SK-N-SH (cell line): ENCODE results near the gene DDIT3. TPM values are rescaled to one million over a fixed set of nuclear protein-coding genes. Genes with fewer than 3 reads are reported as not detected.
"Not testable (repeated sequence)": the region's sequence is repeated elsewhere in the genome, so short reads cannot be mapped to it uniquely, and the experiment has no call there.

Experiments
- CTCF ChIA-PET: fragments of 300-600, 350-600 bp; formaldehyde crosslinking; extraction: SDS; loops from one replicate; lab custom pipeline; 2021; lab: Yijun Ruan, JAX
- POLR2A ChIA-PET: fragments of 350-600 bp; sonication (Branson Sonifier 250); formaldehyde crosslinking; extraction: SDS; loops from one replicate; lab custom pipeline; 2020; ENCODE audit warnings: antibody characterized with exemption, inconsistent platforms; lab: Yijun Ruan, JAX
- DNase-seq: peaks from one replicate; pipeline ENCODE4 v3.0.0; 2012
- H2AFZ ChIP-seq: fragments of 200-600 bp; sonication (generic); 2 replicates; pipeline ENCODE4 v1.8.1; 2016; ENCODE audit warnings: antibody characterized with exemption, mild to moderate bottlenecking, low read depth
- H3F3A ChIP-seq: fragments of 200-600 bp; sonication (generic); replicated peaks from 2 replicates; pipeline ENCODE3; 2016; ENCODE audit warnings: antibody characterized with exemption, mild to moderate bottlenecking; ENCODE audit not compliant: insufficient read depth
- H3K27ac ChIP-seq, 2 experiments: fragments of 200-500 bp in 1 of 2; fragments of 200-600 bp in 1 of 2; sonication (Bioruptor generic) in 1 of 2; sonication (generic), shearing (Covaris generic) in 1 of 2; 2 replicates each; pipeline versions ENCODE4 v1.5.1 to v1.6.1; 2014 to 2016; ENCODE audit warnings: low read depth in 2 of 2, inconsistent platforms in 1 of 2, low read length in 1 of 2, mild to moderate bottlenecking in 1 of 2, mixed read lengths in 1 of 2
- H3K27me3 ChIP-seq: fragments of 200-600 bp; sonication (generic), shearing (Covaris generic); 2 replicates; pipeline ENCODE4 v1.6.1; 2016; ENCODE audit warnings: mixed run types; ENCODE audit not compliant: insufficient read depth
- H3K36me3 ChIP-seq, 2 experiments: fragments of 200-500 bp in 1 of 2; fragments of 200-600 bp in 1 of 2; sonication (Bioruptor generic) in 1 of 2; sonication (generic) in 1 of 2; replicated peaks in 1 of 2; 2 replicates each; pipeline versions ENCODE3 to v1.5.1; 2014 to 2016; ENCODE audit warnings: low read length in 1 of 2, mild to moderate bottlenecking in 1 of 2; ENCODE audit not compliant: insufficient read depth in 2 of 2, control insufficient read depth in 1 of 2
- H3K4me1 ChIP-seq, 2 experiments: fragments of 200-500 bp in 1 of 2; fragments of 200-600 bp in 1 of 2; sonication (Bioruptor generic) in 1 of 2; sonication (generic), shearing (Covaris generic) in 1 of 2; 2 replicates each; pipeline versions ENCODE4 v1.5.1 to v1.6.1; 2014 to 2016; ENCODE audit warnings: low read depth in 1 of 2, low read length in 1 of 2, mixed run types in 1 of 2; ENCODE audit not compliant: insufficient read depth in 2 of 2, control insufficient read depth in 1 of 2
- H3K4me2 ChIP-seq: fragments of 200-600 bp; sonication (generic), shearing (Covaris generic); 2 replicates; pipeline ENCODE4 v1.6.1; 2017; ENCODE audit warnings: mixed run types
- H3K4me3 ChIP-seq, 2 experiments: fragments of 200-500 bp in 1 of 2; fragments of 200-600 bp in 1 of 2; sonication (Bioruptor generic) in 1 of 2; sonication (generic), shearing (Covaris generic) in 1 of 2; 2 replicates each; pipeline versions ENCODE4 v1.5.1 to v1.8.1; 2014 to 2016; ENCODE audit warnings: low read depth in 2 of 2, inconsistent platforms in 1 of 2, low read length in 1 of 2, mild to moderate bottlenecking in 1 of 2, mixed read lengths in 1 of 2, moderate library complexity in 1 of 2
- H3K79me2 ChIP-seq: fragments of 200-600 bp; sonication (generic); 2 replicates; pipeline ENCODE4 v1.8.1; 2017; ENCODE audit warnings: mild to moderate bottlenecking; ENCODE audit not compliant: insufficient read depth
- H3K9ac ChIP-seq: fragments of 200-600 bp; sonication (generic); 2 replicates; pipeline ENCODE4 v1.6.1; 2017; ENCODE audit warnings: mixed run types
- H3K9me2 ChIP-seq: fragments of 200-600 bp; sonication (generic); 2 replicates; pipeline ENCODE4 v1.6.1; 2017; ENCODE audit warnings: mixed run types
- H3K9me3 ChIP-seq: fragments of 200-600 bp; sonication (generic); 2 replicates; pipeline ENCODE4 v1.6.1; 2017; ENCODE audit warnings: mixed run types, mild to moderate bottlenecking, moderate library complexity
- H4K20me1 ChIP-seq: fragments of 200-600 bp; sonication (generic); 2 replicates; pipeline ENCODE4 v1.6.1; 2017; ENCODE audit warnings: mild to moderate bottlenecking, mixed run types; ENCODE audit not compliant: insufficient read depth
- ELF1 ChIP-seq: IDR thresholded peaks from 2 replicates; pipeline ENCODE4 v1.4.0; 2012
- EZH2phosphoT487 ChIP-seq: fragments of 200-600 bp; sonication (generic); IDR thresholded peaks from 2 replicates; pipeline ENCODE4 v1.6.1; 2017; ENCODE audit warnings: low read depth, mixed run types, mild to moderate bottlenecking, antibody characterized with exemption, moderate library complexity, borderline replicate concordance
- FOSL2 ChIP-seq: IDR thresholded peaks from 2 replicates; pipeline ENCODE4 v1.4.0; 2012; ENCODE audit warnings: low read depth, mild to moderate bottlenecking, moderate library complexity, borderline replicate concordance
- FOXJ3 ChIP-seq: sonication (generic); formaldehyde crosslinking; IDR thresholded peaks from 2 replicates; pipeline ENCODE4 v1.5.1; 2020; ENCODE audit warnings: mild to moderate bottlenecking, missing genetic modification reagents
- FOXM1 ChIP-seq: IDR thresholded peaks from 2 replicates; pipeline ENCODE4 v1.4.0; 2012; ENCODE audit warnings: low read depth, mild to moderate bottlenecking
- GABPA ChIP-seq: IDR thresholded peaks from 2 replicates; pipeline ENCODE4 v1.4.0; 2012; ENCODE audit warnings: low read depth, mild to moderate bottlenecking
- GATA2 ChIP-seq: sonication (generic); formaldehyde crosslinking; IDR thresholded peaks from 2 replicates; pipeline ENCODE4 v1.5.0; 2020; ENCODE audit warnings: mild to moderate bottlenecking, missing genetic modification reagents
- IRF3 ChIP-seq: fragments of 150-350 bp; IDR thresholded peaks from 2 replicates; pipeline ENCODE4 v1.6.1; 2016; ENCODE audit warnings: mild to moderate bottlenecking, low read depth, low read length
- MAX ChIP-seq: IDR thresholded peaks from 2 replicates; pipeline ENCODE4 v1.4.0; 2012; ENCODE audit warnings: low read depth
- POLR2AphosphoS5 ChIP-seq: IDR thresholded peaks from 2 replicates; pipeline ENCODE4 v1.6.1; 2012; ENCODE audit warnings: low read depth, low read length
- RCOR1 ChIP-seq: fragments of 150-350 bp; IDR thresholded peaks from 2 replicates; pipeline ENCODE4 v1.6.1; 2017; ENCODE audit warnings: antibody characterized with exemption, low read length
- REST ChIP-seq: IDR thresholded peaks from 2 replicates; pipeline ENCODE4 v1.6.1; 2012; ENCODE audit warnings: mild to moderate bottlenecking, low read depth, low read length, moderate library complexity
- USF1 ChIP-seq: IDR thresholded peaks from 2 replicates; pipeline ENCODE4 v1.4.0; 2012; ENCODE audit warnings: low read depth, borderline replicate concordance
- USF2 ChIP-seq: fragments of 150-350 bp; IDR thresholded peaks from 2 replicates; pipeline ENCODE4 v1.6.1; 2017; ENCODE audit warnings: antibody characterized with exemption, low read length, low read depth, borderline replicate concordance
- ZBTB33 ChIP-seq: IDR thresholded peaks from 2 replicates; pipeline ENCODE4 v1.4.0; 2012; ENCODE audit warnings: low read depth, borderline replicate concordance
- WGBS: methylation state at CpG from one replicate; pipeline ENCODE4 v1.1.6; 2017; ENCODE audit warnings: low lambda C conversion rate; 5-methylcytosine and 5-hydroxymethylcytosine counted together
- polyA plus RNA-seq, 3 experiments: library from polyadenylated mRNA; depleted of rRNA; stranded (reverse); fragments of >200 nt; gene quantifications; 2 replicates each; pipeline ENCODE4 v1.2.3, GENCODE V29; 2012

DDIT3 gene
- polyA plus RNA-seq, 1 of the 3 experiments (the other 2 are of a cell fraction) = 26.3 TPM

- DNase-seq, H3K4me2 ChIP-seq, H4K20me1 ChIP-seq, H3K9ac ChIP-seq, H3K9me2 ChIP-seq, POLR2A ChIA-PET, H3K9me3 ChIP-seq, H2AFZ ChIP-seq, H3K27ac ChIP-seq, H3K79me2 ChIP-seq, H3K4me3 ChIP-seq, H3K27me3 ChIP-seq, H3F3A ChIP-seq, H3K4me1 ChIP-seq: not testable (repeated sequence)
- peaks cover 6 to 15% of the 10 kb centered on the region in 2 experiments for H3K36me3 ChIP-seq
- TF ChIP-seq FOSL2 = peak; percentile 51
- 50% methylated on average over 1 of the region's 1 CpG for WGBS
- CTCF ChIA-PET = interaction anchor here (1.6 to 7.3 kb wide), 3 partner anchors 22 to 71 kb away, joined by 4 to 46 read pairs (median 14); partner anchors contain the start of gene B4GALNT1
Observed at GRCh38 chr12:57561117-57561516, 40.8 kb upstream of the DDIT3 start.

- Histone ChIP-seq H3K9me3 (no peaks in the 10 kb centered on the region), H2AFZ (no peak overlapping the region), H3K9me2 (no peaks in the 10 kb centered on the region), H3K9ac (no peak overlapping the region), H3K27ac (no peak overlapping the region), H3K4me2 (no peak overlapping the region), H4K20me1 (no peaks in the 10 kb centered on the region), H3K4me3 (no peak overlapping the region)
- ChIA-PET POLR2A (no interaction called here), CTCF (interaction anchor here (1.6 to 7.3 kb wide), 3 partner anchors 11 to 26 kb away, joined by 4 to 46 read pairs (median 6); no protein-coding TSS in a partner anchor)
- 95% methylated on average over 2 of the region's 2 CpGs for WGBS
- no peak for TF ChIP-seq EZH2phosphoT487
- no peak for TF ChIP-seq FOSL2
- no peak for TF ChIP-seq IRF3
- no peak for TF ChIP-seq GABPA
- no peak for TF ChIP-seq POLR2AphosphoS5
- TF ChIP-seq FOXJ3 (CRISPR knock-in tag) = no peak
- TF ChIP-seq MAX = no peak
- TF ChIP-seq REST = no peak
- TF ChIP-seq ELF1 = no peak
- TF ChIP-seq FOXM1 = no peak
- no peak for TF ChIP-seq USF2
- TF ChIP-seq GATA2 (CRISPR knock-in tag) = no peak
- TF ChIP-seq RCOR1 = no peak
- no peak for TF ChIP-seq ZBTB33
- no peak for TF ChIP-seq USF1
- TF ChIP-seq, all 33 proteins: peak for 0
- H3F3A ChIP-seq = no peaks in the 10 kb centered on the region
- no peaks in the 10 kb centered on the region for H3K27me3 ChIP-seq
- H3K4me1 ChIP-seq = 0 out of 4 replicates have a peak, but pooled peaks cover 0 to 4% of the 10 kb centered on the region in 2 experiments
- peaks cover 6% of the 10 kb centered on the region; the same call in 1 of the 2 replicates for H3K79me2 ChIP-seq
- H3K36me3 ChIP-seq = peaks cover 6 to 15% of the 10 kb centered on the region in 2 experiments
- DNase-seq = no peak
Observed at GRCh38 chr12:57560516-57560915, 40.2 kb upstream of the DDIT3 start.
